Stimulated activated naive CD8-positive, alpha-beta T cell treated with anti-CD3 and anti-CD28 coated beads, Interleukin-15, Interleukin-2, amounts not matched to agents 100 ng/mL and 50 ng/mL, for 24 hours (primary cell): Measurements from ENCODE around the gene CLEC16A.
A peak's percentile ranks its signal among the peaks of the same experiment; 100 is the strongest.

Source experiments
- H3K27ac Mint-ChIP-seq: one replicate; pipeline ENCODE4 v1.8.0; 2021; ENCODE audit warnings: mild to moderate bottlenecking, mixed read lengths
- H3K27me3 Mint-ChIP-seq: one replicate; pipeline ENCODE4 v1.8.0; 2021; ENCODE audit warnings: mixed read lengths
- H3K36me3 Mint-ChIP-seq: one replicate; pipeline ENCODE4 v1.8.0; 2021; ENCODE audit warnings: low read depth, mixed read lengths
- H3K4me1 Mint-ChIP-seq: one replicate; pipeline ENCODE4 v1.8.0; 2021; ENCODE audit warnings: low read depth, mixed read lengths
- H3K4me3 Mint-ChIP-seq: one replicate; pipeline ENCODE4 v1.8.0; 2021; ENCODE audit warnings: mild to moderate bottlenecking, mixed read lengths
- H3K9me3 Mint-ChIP-seq: one replicate; pipeline ENCODE4 v1.8.0; 2021; ENCODE audit warnings: mixed read lengths

The CLEC16A gene

DNA sequence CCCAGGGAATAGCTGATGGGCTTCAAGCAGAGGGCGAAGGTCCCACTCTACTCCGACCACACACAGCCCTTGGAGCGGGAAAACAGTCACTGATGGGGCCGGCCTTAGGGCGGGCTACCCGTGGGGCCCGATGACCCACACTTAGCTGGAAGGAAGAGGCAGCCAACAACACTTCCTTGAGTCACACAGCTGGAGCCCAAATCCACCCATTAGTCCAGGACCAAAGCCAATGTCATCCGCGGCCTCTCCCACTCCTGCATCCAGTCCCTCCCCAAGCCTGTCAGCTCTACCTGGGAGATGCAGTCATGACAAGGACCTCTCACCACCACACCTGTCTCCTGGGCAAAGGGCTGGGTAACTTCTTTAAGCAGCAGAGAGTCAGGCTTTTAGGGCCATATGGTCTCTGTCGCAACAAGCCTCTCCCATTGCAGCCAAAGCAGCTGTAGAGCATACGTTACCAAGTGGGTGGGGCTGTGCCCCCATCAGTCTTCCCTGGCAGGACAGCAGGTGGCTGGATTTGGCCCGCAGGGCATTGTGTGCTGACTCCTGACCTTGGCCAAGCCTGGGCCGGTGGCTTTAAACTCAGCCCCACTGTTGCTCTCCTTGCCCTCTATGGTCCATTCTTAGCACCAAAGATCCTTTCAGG is 200.9 kb downstream of the CLEC16A start:
- no peak overlapping the region for H3K27ac Mint-ChIP-seq
- no peak overlapping the region for H3K4me3 Mint-ChIP-seq
- peaks cover 24% of the 10 kb centered on the region for H3K36me3 Mint-ChIP-seq

DNA sequence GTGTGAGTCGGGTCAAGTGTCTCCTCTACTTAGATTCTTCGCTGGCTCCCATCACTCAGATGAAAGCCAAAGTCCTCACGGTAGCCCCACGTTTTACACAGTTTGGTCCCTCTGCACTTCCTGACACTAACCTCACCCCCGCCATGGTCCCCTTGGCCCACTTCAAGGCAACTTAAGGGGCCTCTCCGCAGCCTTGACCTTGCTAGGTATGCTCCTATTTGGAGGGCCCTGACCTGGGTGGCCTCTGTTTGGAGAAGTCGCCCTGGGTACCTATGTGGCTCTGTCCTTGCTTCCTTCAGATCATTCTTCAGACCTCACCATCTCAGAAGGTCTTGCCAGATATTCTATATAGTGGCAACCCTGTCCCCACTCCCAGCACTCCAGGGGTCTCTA is 201.5 kb downstream of the CLEC16A start:
- Mint-ChIP-seq H3K36me3 (peaks cover 28% of the 10 kb centered on the region), H3K4me1 (peaks cover 11% of the 10 kb centered on the region), H3K27me3 (no peaks in the 10 kb centered on the region), H3K27ac (no peak overlapping the region), H3K4me3 (no peak overlapping the region), H3K9me3 (no peaks in the 10 kb centered on the region)

More for the DNA sequence above, 200.9 kb downstream of the CLEC16A start:
- Mint-ChIP-seq H3K4me1 (peaks cover 15% of the 10 kb centered on the region), H3K9me3 (no peaks in the 10 kb centered on the region), H3K27me3 (no peaks in the 10 kb centered on the region)

DNA sequence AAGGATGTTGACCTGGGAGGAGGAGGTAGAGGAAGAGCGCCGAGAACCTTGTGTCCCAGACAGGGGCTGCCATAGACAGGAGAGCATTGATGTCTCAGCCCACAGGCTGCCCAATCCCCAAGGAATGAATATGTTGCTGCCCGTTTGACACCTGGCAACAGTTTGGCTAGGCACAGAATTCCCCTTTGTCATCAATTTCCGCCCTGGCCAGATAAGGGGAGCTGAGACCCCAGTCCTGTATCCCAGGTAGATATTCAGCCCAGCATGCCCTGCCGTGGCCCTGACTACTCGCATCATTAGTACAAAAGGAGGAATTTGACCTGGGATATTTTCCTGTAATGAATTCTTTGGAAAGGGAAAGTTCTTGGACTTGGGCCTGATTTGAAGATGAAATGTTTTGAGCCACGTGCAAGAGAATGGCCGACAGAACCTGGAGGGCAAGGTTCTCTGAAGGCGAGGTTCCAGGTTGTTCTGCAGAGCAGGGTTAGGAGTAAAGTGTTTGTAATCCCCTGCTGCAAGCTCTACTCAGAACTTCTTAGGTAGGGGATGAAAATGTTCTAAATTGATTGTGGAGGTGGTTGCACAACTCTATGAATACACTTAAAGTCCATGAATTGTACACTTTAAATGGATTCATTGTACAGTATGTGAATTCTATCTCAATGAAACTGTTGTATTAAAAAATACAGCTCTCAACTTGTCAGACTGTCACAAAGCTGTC is 202.8 kb downstream of the CLEC16A start:
- no peaks in the 10 kb centered on the region for H3K9me3 Mint-ChIP-seq

DNA sequence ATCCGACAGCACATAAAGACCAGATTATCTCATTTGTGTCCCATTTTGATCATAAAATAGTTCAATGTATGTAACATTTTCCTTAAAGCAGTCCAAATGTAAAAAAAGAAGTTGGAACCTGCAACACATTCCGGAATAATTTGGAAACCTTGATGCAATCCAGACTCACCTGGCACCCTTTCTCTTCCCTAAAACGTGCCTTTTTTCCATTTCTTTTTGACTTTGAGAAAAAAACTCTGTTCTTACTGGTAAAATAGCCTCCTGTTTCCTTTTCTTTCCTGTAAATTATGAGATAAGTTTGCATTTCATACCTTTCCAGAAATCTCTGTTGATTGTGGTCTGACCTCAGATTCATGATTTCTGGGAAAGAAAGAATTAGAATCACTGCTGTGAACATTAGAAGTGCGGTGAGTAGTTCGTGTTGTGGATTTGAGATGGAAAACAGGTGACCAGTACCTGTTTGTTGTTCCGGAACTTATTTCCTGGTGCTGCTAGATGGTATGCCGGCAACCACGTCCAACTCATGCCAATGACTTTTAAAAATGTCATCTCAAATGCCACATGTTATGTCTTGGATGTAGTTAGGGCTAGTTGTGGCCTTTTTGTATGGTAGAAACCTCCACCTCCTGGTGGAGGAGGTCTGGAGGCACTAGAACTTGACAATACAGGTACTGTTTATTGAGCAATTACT is 203.5 kb downstream of the CLEC16A start:
- peaks cover 2% of the 10 kb centered on the region for H3K4me1 Mint-ChIP-seq
- H3K27ac Mint-ChIP-seq = peak overlapping the region; percentile 36

More for the DNA sequence above, 202.8 kb downstream of the CLEC16A start:
- peaks cover 30% of the 10 kb centered on the region for H3K36me3 Mint-ChIP-seq
- H3K4me1 Mint-ChIP-seq = peaks cover 3% of the 10 kb centered on the region
- H3K4me3 Mint-ChIP-seq = no peak overlapping the region
- no peaks in the 10 kb centered on the region for H3K27me3 Mint-ChIP-seq
- no peak overlapping the region for H3K27ac Mint-ChIP-seq

DNA sequence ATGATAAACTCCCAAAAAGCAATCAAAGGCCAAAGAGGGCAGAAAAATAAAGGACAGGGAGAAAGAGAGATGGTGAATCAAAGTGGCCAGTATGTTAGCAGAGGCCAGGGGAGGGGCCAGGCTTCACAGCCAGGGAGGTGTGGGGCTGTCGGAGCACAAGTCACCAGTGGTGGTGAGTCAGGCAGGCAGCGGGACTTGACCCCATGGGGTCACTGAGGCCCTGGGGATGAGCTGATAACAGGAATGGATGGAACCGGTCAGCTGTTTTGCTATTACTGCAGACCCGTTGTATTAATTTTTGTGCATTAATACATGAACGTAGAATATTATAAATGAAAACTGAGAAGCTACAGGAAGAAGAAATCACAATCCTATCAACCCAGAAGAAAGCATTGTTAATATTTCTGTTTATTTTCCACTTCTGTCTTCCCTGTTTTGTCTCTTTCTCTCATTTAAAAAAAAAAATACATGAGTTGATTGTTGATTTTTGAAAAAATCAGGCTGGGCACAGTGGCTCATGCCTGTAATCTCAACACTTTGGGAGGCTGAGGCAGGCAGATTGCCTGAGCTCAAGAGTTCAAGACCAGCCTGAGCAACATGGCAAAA is 204.8 kb downstream of the CLEC16A start:
- H3K27me3 Mint-ChIP-seq = no peaks in the 10 kb centered on the region
- H3K4me3 Mint-ChIP-seq = no peak overlapping the region
- H3K4me1 Mint-ChIP-seq = peaks cover 5% of the 10 kb centered on the region
- no peaks in the 10 kb centered on the region for H3K9me3 Mint-ChIP-seq
- H3K27ac Mint-ChIP-seq = no peak overlapping the region
- H3K36me3 Mint-ChIP-seq = peaks cover 30% of the 10 kb centered on the region

More for the DNA sequence above, 203.5 kb downstream of the CLEC16A start:
- no peaks in the 10 kb centered on the region for H3K27me3 Mint-ChIP-seq
- H3K4me3 Mint-ChIP-seq = no peak overlapping the region
- peaks cover 30% of the 10 kb centered on the region for H3K36me3 Mint-ChIP-seq
- H3K9me3 Mint-ChIP-seq = no peaks in the 10 kb centered on the region

DNA sequence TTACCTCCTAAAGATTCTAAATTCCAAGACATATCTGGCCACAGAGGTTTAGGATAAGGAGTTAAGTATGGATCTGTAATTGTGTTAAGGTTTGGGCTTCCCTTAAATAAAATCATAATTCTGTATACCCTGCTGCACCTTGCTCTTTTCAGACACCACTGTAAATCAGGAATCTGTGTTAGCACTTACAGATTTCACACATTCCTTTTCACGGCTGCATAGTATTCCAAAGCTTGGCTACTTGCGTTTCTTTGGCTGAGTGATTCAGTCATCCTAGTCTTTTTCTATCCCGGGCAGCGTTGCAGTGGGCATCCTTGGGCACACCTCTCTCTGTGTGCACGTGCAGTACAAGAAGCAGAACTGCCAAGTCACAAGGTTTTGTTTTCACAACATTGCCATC is 205.8 kb downstream of the CLEC16A start:
- Mint-ChIP-seq H3K27me3 (no peaks in the 10 kb centered on the region), H3K4me1 (peaks cover 10% of the 10 kb centered on the region), H3K9me3 (no peaks in the 10 kb centered on the region), H3K36me3 (peaks cover 30% of the 10 kb centered on the region), H3K27ac (no peak overlapping the region), H3K4me3 (no peak overlapping the region)

DNA sequence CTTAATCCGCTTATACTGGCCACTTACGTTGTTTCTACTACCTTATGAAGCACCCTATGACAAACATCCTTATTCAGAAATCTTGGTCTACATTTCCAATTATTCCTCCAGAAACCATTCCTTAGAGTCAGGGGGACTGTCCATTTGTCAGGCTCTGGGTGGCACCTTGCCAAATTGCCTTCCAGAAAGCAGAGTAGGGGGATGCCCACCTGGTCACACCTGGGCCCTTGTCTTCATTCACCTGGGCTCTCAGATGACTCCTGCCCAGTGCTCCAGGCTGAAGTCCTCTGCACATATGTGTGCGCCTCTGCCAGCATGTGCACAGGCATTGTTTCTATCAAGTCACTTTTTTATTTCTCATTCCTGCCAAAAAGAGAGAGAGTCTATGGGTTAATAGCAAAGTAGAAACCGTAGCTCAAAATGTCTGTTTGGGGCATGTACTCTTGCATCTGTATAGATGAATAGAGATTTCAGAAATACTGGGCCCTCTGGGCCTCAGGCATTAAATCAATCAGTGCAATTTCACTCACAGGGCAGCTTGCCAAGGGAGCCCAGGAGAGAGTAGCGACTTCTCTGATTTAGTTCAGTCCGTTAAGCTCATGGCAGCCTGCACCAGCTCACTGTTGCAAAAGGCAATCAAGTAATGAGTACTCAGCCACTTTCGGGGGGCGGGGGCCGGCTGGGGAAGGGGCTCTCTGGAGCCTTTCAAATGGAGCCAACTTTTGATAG is 207.0 kb downstream of the CLEC16A start:
- Mint-ChIP-seq H3K4me3 (no peak overlapping the region), H3K27ac (no peak overlapping the region), H3K9me3 (no peaks in the 10 kb centered on the region), H3K36me3 (peaks cover 37% of the 10 kb centered on the region), H3K27me3 (no peaks in the 10 kb centered on the region), H3K4me1 (peaks cover 18% of the 10 kb centered on the region)

DNA sequence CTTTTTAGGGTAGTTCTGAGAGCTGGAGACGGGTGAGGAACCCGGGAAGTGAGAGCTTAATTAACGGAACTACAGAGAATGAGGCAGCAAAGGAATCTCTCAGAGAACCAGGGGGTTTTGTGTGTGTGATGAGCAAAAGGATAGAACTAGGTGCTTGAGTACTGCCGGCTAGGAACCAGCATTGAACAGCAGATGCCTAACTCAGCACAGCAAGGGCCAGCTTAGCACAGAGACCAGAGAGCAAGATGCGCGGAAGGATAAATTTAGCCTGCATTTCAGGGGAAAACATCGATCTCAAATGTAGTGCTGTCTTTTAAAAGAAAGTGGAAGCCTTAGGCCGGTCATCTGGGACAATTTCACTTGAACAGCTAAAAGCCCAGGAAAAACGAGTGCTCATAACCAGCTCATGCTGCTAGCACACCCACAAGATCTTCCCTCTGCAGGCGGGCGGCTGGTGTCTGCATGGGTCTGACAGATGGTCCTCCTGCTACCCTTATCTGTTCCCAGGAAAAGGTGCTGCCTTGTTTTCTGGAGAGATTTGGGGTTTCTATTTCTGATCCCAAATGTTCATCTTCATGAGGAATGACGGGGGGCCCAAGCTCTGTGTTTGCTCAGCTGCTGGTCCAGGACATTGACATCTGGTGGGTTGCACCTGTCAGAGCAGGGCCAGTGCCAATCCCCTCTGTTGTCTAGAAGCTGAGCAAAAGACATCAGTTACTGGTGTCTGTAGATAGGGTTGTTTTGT is 207.7 kb downstream of the CLEC16A start:
- no peak overlapping the region for H3K27ac Mint-ChIP-seq
- peaks cover 37% of the 10 kb centered on the region for H3K36me3 Mint-ChIP-seq
- no peaks in the 10 kb centered on the region for H3K9me3 Mint-ChIP-seq
- H3K27me3 Mint-ChIP-seq = no peaks in the 10 kb centered on the region
- no peak overlapping the region for H3K4me3 Mint-ChIP-seq
- H3K4me1 Mint-ChIP-seq = peaks cover 25% of the 10 kb centered on the region

DNA sequence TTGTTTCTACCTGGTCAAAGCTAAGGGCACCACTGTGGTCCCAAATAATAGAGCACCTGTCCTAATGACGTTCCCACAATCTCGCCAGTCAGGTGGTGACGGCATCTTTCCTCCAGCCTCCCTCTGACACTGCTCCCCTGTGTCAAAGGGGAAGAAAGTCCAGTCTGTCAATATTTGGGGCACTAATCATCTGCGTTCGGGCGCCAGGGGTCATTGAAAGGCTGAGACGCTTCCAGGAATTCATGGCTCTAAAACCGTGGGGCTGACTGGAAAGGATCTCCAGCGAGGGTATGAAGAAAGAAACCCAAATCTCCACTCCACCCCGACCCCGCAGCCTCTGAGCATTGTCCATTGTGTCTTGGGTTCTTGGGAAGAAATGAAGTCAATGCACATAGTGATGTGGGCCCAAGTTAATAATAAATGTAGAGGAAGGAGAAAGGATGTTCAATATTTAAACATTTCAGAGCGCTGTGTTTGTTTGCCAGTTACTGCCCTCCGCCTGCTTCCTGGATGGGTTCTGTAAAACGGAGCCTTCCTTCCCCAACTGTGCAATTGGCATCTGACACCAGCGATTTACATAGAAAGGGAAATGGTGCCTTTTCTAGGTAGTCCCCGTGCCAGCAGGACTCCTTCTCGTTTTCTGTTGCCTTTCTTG is 208.4 kb downstream of the CLEC16A start:
- Mint-ChIP-seq H3K4me1 (peaks cover 32% of the 10 kb centered on the region), H3K27ac (peak overlapping the region; percentile 54), H3K36me3 (peaks cover 35% of the 10 kb centered on the region), H3K27me3 (no peaks in the 10 kb centered on the region), H3K9me3 (no peaks in the 10 kb centered on the region), H3K4me3 (no peak overlapping the region)

DNA sequence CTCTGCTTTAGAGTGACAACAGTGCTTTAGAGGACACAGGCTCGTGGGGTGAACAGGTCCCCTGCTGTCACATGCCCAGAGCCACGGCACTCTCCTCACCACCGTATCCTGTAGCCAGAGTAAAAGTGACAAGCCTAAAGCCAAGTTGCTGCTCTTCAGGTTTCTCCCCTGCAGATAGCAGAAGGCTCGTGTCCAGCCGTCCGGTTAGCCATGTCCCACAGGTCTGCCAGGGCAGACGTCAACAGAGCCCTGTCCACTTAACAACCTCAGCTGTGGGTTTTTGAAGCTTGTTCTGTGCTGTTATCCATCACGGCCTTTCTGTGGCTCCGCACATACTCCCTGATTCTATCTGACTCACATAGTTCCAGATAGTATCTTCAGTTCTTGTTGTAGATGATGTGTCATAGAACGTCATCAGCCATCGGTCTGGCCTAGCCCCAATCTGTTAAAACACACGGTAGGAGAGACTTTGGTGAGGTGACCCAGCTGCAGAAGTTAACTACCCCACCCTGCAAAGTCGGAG is 211.0 kb downstream of the CLEC16A start:
- no peaks in the 10 kb centered on the region for H3K9me3 Mint-ChIP-seq
- peak overlapping the region; percentile 58 for H3K27ac Mint-ChIP-seq
- H3K36me3 Mint-ChIP-seq = peaks cover 17% of the 10 kb centered on the region
- peaks cover 52% of the 10 kb centered on the region for H3K4me1 Mint-ChIP-seq
- H3K4me3 Mint-ChIP-seq = no peak overlapping the region
- H3K27me3 Mint-ChIP-seq = no peaks in the 10 kb centered on the region

DNA sequence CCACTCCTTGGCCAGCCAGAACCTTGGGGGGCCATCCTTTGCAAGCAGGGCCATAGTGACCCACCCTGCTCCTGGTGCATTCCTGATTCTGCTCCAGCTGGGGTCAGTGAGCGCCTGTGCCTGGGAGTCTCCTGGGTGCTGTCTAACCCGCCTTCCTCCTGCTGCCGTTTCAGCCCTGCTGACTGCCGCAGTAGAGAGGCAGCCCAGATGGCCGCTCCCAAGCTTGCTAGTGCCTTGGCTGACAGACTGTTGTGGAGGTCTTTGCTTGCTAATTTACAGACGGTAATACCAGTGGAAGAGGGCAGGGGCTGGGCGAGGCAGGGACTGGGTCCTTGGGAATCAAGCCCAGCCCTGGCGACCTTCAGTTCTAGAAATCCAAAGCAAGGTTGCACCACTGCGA is 212.0 kb downstream of the CLEC16A start:
- peaks cover 63% of the 10 kb centered on the region for H3K4me1 Mint-ChIP-seq

DNA sequence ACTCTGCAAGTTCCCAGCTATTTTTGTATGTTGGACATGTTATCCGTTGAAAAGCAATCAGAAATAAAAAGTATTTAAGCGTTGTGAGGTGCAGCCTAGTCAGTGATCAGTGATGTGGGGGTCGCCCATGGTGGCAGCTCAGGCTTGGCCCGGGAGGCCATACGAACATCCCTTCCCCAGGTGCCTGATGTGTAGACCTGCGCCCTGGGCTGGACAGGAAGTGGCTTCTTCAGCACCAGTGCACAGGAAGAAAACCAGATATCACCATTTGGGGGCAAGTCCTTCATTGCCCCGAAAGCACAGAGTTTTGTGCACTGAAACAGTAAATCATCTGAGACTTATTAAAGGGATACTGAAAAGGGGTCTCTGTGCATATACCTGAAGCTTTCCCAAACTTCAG is 212.8 kb downstream of the CLEC16A start:
- Mint-ChIP-seq H3K9me3 (no peaks in the 10 kb centered on the region), H3K4me3 (no peak overlapping the region), H3K27me3 (no peaks in the 10 kb centered on the region), H3K4me1 (peaks cover 70% of the 10 kb centered on the region), H3K27ac (no peak overlapping the region), H3K36me3 (peaks cover 20% of the 10 kb centered on the region)

More for the DNA sequence above, 212.0 kb downstream of the CLEC16A start:
- Mint-ChIP-seq H3K27ac (no peak overlapping the region), H3K9me3 (no peaks in the 10 kb centered on the region), H3K36me3 (peaks cover 17% of the 10 kb centered on the region), H3K27me3 (no peaks in the 10 kb centered on the region), H3K4me3 (no peak overlapping the region)

DNA sequence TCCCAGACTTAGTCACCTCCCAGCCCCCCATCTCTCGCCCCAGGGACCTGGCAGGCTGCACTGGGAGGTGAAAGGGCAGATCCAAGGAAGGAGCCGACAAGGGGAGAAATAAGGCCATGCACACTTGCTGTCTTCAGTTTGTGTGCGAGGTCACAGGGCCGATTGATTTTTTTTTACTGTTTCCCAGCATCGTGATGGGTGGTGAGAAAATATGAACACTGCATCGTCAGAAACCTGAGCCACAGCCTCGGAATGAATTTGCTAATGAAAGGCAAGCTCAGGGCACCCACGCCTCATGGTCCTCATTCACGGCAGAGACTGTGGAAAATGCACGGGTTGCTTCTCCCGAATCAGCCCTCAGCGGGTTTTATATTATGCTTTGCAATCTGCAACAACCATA is 213.7 kb downstream of the CLEC16A start:
- H3K36me3 Mint-ChIP-seq = peaks cover 27% of the 10 kb centered on the region
- H3K4me1 Mint-ChIP-seq = peaks cover 75% of the 10 kb centered on the region
- H3K9me3 Mint-ChIP-seq = no peaks in the 10 kb centered on the region
- no peak overlapping the region for H3K4me3 Mint-ChIP-seq
- H3K27me3 Mint-ChIP-seq = no peaks in the 10 kb centered on the region
- no peak overlapping the region for H3K27ac Mint-ChIP-seq
